GM12878 (cell line): Measurements from ENCODE around the gene KIF3A. TPM values are rescaled to one million over a fixed set of nuclear protein-coding genes. Genes with fewer than 3 reads are reported as not detected.
A peak's percentile ranks its signal among the peaks of the same experiment; 100 is the strongest.

Source experiments
- BHLHE40 ChIP-seq, 2 experiments: fragments of 450-650 bp in 1 of 2; IDR thresholded peaks; 2 replicates each; pipeline ENCODE4 v1.6.1; 2011 to 2017; ENCODE audit warnings: low read depth in 2 of 2, borderline replicate concordance in 1 of 2, improper control_type of control experiment in 1 of 2, low read length in 1 of 2, mild to moderate bottlenecking in 1 of 2
- BRCA1 ChIP-seq: IDR thresholded peaks from 2 replicates; pipeline ENCODE4 v1.6.1; 2011; ENCODE audit warnings: low read depth, low read length, improper control_type of control experiment
- CTCF ChIP-seq, 3 experiments: IDR thresholded peaks in 2 of 3; conservative IDR thresholded peaks in 1 of 3; 2 replicates each; pipeline ENCODE4 v1.5.1; 2011; ENCODE audit warnings: low read depth in 3 of 3, low read length in 3 of 3, mild to moderate bottlenecking in 3 of 3, control low read depth in 2 of 3, moderate library complexity in 2 of 3, inconsistent platforms in 1 of 3, mixed read lengths in 1 of 3; ENCODE audit not compliant: control insufficient read depth in 2 of 3, insufficient read depth in 1 of 3; ENCODE audit errors: extremely low read depth in 1 of 3
- E2F4 ChIP-seq: IDR thresholded peaks from 2 replicates; pipeline ENCODE4 v1.6.1; 2012; ENCODE audit warnings: low read depth, low read length, improper control_type of control experiment
- EGR1 ChIP-seq, 2 experiments: IDR thresholded peaks; 1 replicate in 1 of 2; 2 replicates in 1 of 2; pipeline ENCODE4 v1.6.1; 2011 to 2012; ENCODE audit warnings: low read depth in 2 of 2, low read length in 2 of 2, borderline replicate concordance in 1 of 2, mild to moderate bottlenecking in 1 of 2, moderate library complexity in 1 of 2
- HDAC6 ChIP-seq: fragments of 200-600 bp; sonication (generic); IDR thresholded peaks from one replicate; pipeline ENCODE4 v1.8.0; 2017; ENCODE audit warnings: antibody characterized with exemption; ENCODE audit not compliant: unreplicated experiment
- MAX ChIP-seq: IDR thresholded peaks from 2 replicates; pipeline ENCODE4 v1.6.1; 2012; ENCODE audit warnings: low read depth, low read length, improper control_type of control experiment
- MTA2 ChIP-seq: fragments of 450-650 bp; IDR thresholded peaks from 2 replicates; pipeline ENCODE4 v1.6.1; 2016; ENCODE audit warnings: low read depth, mild to moderate bottlenecking, moderate library complexity
- MXI1 ChIP-seq: fragments of 150-350 bp; IDR thresholded peaks from 2 replicates; pipeline ENCODE4 v1.6.1; 2011; ENCODE audit warnings: low read depth, mild to moderate bottlenecking, inconsistent platforms, low read length, improper control_type of control experiment
- NBN ChIP-seq: fragments of 450-650 bp; IDR thresholded peaks from 2 replicates; pipeline ENCODE4 v1.6.1; 2016
- NFYB ChIP-seq: IDR thresholded peaks from 2 replicates; pipeline ENCODE4 v1.6.1; 2011; ENCODE audit warnings: low read depth, mild to moderate bottlenecking, low read length, improper control_type of control experiment, moderate library complexity; ENCODE audit not compliant: insufficient read depth
- POLR2AphosphoS2 ChIP-seq: IDR thresholded peaks from 2 replicates; pipeline ENCODE4 v1.6.1; 2011; ENCODE audit warnings: low read depth, mild to moderate bottlenecking, low read length, improper control_type of control experiment, moderate library complexity
- RAD51 ChIP-seq: fragments of 450-650 bp; IDR thresholded peaks from 2 replicates; pipeline ENCODE4 v1.6.1; 2016; ENCODE audit warnings: moderate library complexity, mild to moderate bottlenecking, inconsistent platforms
- RB1 ChIP-seq: fragments of 450-650 bp; formaldehyde crosslinking; IDR thresholded peaks from 2 replicates; pipeline ENCODE4 v1.6.1; 2017; ENCODE audit warnings: mild to moderate bottlenecking, borderline replicate concordance
- RBBP5 ChIP-seq: fragments of 200-600 bp; sonication (generic); conservative IDR thresholded peaks from 2 replicates; pipeline ENCODE4 v1.6.1; 2016
- RELA ChIP-seq: fragments of 450-650 bp; IDR thresholded peaks from 2 replicates; pipeline ENCODE4 v1.8.0; 2014; ENCODE audit warnings: borderline replicate concordance; ENCODE audit not compliant: partially characterized antibody
- SIX5 ChIP-seq: IDR thresholded peaks from 2 replicates; pipeline ENCODE4 v1.6.1; 2011; ENCODE audit warnings: mild to moderate bottlenecking, low read depth, low read length, moderate library complexity; ENCODE audit not compliant: severe bottlenecking
- SPI1 ChIP-seq: IDR thresholded peaks from 2 replicates; pipeline ENCODE4 v1.6.1; 2011; ENCODE audit warnings: low read depth, mild to moderate bottlenecking, low read length, moderate library complexity, borderline replicate concordance; ENCODE audit not compliant: insufficient read depth
- SUZ12 ChIP-seq: fragments of 200-600 bp; sonication (generic); IDR thresholded peaks from one replicate; pipeline ENCODE4 v1.6.1; 2018; ENCODE audit warnings: antibody characterized with exemption, mild to moderate bottlenecking; ENCODE audit not compliant: unreplicated experiment
- TAF1 ChIP-seq: IDR thresholded peaks from 2 replicates; pipeline ENCODE4 v1.6.1; 2011; ENCODE audit warnings: mild to moderate bottlenecking, low read depth, low read length, borderline replicate concordance
- YY1 ChIP-seq: IDR thresholded peaks from 2 replicates; pipeline ENCODE4 v1.6.1; 2011; ENCODE audit warnings: low read depth, mild to moderate bottlenecking, low read length
- ZZZ3 ChIP-seq: IDR thresholded peaks from 2 replicates; pipeline ENCODE4 v1.6.1; 2011; ENCODE audit warnings: low read depth; ENCODE audit not compliant: control insufficient read depth, insufficient read length
- polyA plus RNA-seq, 11 experiments: library from polyadenylated mRNA; depleted of rRNA in 4 of 11; unstranded in 6 of 11; stranded (reverse) in 5 of 11; fragments of >200 nt; fragmentation: Nextera tagmentation in 4 of 11; fragmentation: Illumina TruSeq in 1 of 11; extraction: Ambion mirVana in 4 of 11; extraction: Trizol in 1 of 11; gene quantifications; 1 replicate in 1 of 11; 2 replicates in 10 of 11; pipeline versions ENCODE4 v1.2.1 to v1.2.3, GENCODE V29; 2011 to 2016; ENCODE audit warnings: inconsistent platforms in 2 of 11, missing spikeins in 2 of 11, low read depth in 1 of 11
- total RNA-seq, 4 experiments: library from RNA; depleted of rRNA in 3 of 4; stranded (reverse); fragments of >200 nt in 3 of 4; fragmentation: Illumina TruSeq in 1 of 4; extraction: Trizol in 1 of 4; gene quantifications; 2 replicates each; pipeline versions ENCODE4 v1.2.1 to v1.2.3, GENCODE V29; 2013 to 2021

The KIF3A gene
- total and polyA plus RNA-seq, 10 of the 15 experiments (the other 5 are each of a cell fraction or from before 2014, with no cell fraction given), result 2.7 to 36.5 (median 10.0) TPM

GRCh38 chr5:132777209-132778069 is 40.1 kb upstream of the KIF3A start, which contains the start of gene SEPTIN8 (continued):
- TF ChIP-seq BHLHE40 (IDR thresholded peaks at IDR 0.05; ENCODE audit: borderline replicate concordance in 1 of 2, low read depth in 2 of 2, low read length in 1 of 2) (peak in 1 of 2 experiments; percentile 39; a peak in 1 of 4 replicates), RAD51 (no peak), EGR1 (IDR thresholded peaks at IDR 0.05; ENCODE audit: borderline replicate concordance in 1 of 2, low read depth in 2 of 2, low read length in 2 of 2) (no peak), ZZZ3 (no peak), MTA2 (no peak), NBN (no peak), RBBP5 (no peak), MAX (no peak), POLR2AphosphoS2 (no peak), RELA (peak; percentile 47), TAF1 (0 out of 2 replicates have a peak, but pooled peaks have one; percentile 36), HDAC6 (no peak), SPI1 (peak; percentile 5; the same call in 1 of the 2 replicates), BRCA1 (no peak), RB1 (peak; percentile 26; the same call in 1 of the 2 replicates), NFYB (no peak), SUZ12 (no peak), MXI1 (no peak), SIX5 (peak; percentile 67), E2F4 (no peak), YY1 (peak; percentile 92), CTCF (IDR thresholded peaks at IDR 0.05 in 2 of 3, conservative IDR thresholded peaks at IDR 0.05 in 1 of 3; ENCODE audit: control insufficient read depth in 2 of 3, extremely low read depth in 1 of 3, insufficient read depth in 1 of 3, low read depth in 3 of 3, low read length in 3 of 3) (no peak)
